Measurements from ENCODE around the gene NRP2.

- TF ChIP-seq CTCF (IDR thresholded peaks at IDR 0.05; ENCODE audit: low read depth, low read length, poor library complexity, severe bottlenecking), result no peak
- TF ChIP-seq EZH2phosphoT487 (IDR thresholded peaks at IDR 0.05; ENCODE audit: borderline replicate concordance, low read length), result no peak
Observed at GRCh38 chr2:205660521-205661124, 21.7 kb upstream of the NRP2 start.

Data from DOHH2 (cell line).